T-cell (primary cell): ENCODE results near the gene CYB5R2. TPM values are rescaled to one million over a fixed set of nuclear protein-coding genes. Genes with fewer than 3 reads are reported as not detected.

ENCODE experiments used
- ATAC-seq, 4 experiments: fragments of 200-7000 bp in 3 of 4; fragments of 150-1000 bp in 1 of 4; cut with Tn5 transposase; replicated peaks in 1 of 4; 1 replicate in 3 of 4; 2 replicates in 1 of 4; pipeline ENCODE4 v1.10.0; 2021; ENCODE audit warnings: moderate library complexity in 3 of 4, mild to moderate bottlenecking in 2 of 4, moderate number of reproducible peaks in 1 of 4
- CTCF ChIA-PET, 2 donors: fragments of 300-600 bp; sonication (Branson Sonifier 250); formaldehyde crosslinking; loops; one replicate each; lab custom pipeline; 2022; ENCODE audit warnings: antibody characterized with exemption in 2 of 2; lab: Charles Lee
- POLR2A ChIA-PET, 2 donors: fragments of 300-600 bp; sonication (Branson Sonifier 250); formaldehyde crosslinking; loops; one replicate each; lab custom pipeline; 2022; ENCODE audit warnings: antibody characterized with exemption in 2 of 2; lab: Charles Lee
- DNase-seq, 35 experiments: peaks; one replicate each; pipeline versions ENCODE4 v3.0.0 to v3.0.0-alpha.2; 2013 to 2023
- H3K27ac ChIP-seq: one replicate; pipeline ENCODE4 v1.5.1; 2013; ENCODE audit warnings: low read length
- H3K27me3 ChIP-seq, 2 experiments: replicated peaks in 1 of 2; 1 replicate in 1 of 2; 2 replicates in 1 of 2; pipeline versions ENCODE4 v1.6.1 to v1.7.0; 2013; ENCODE audit warnings: low read length in 1 of 2, mixed read lengths in 1 of 2; ENCODE audit not compliant: control insufficient read depth in 2 of 2, insufficient read depth in 2 of 2; ENCODE audit errors: extremely low read depth in 1 of 2
- H3K36me3 ChIP-seq, 2 donors: 1 replicate in 1 of 2; 2 replicates in 1 of 2; pipeline versions ENCODE4 v1.6.1 to v1.7.0; 2013; ENCODE audit warnings: low read length in 1 of 2; ENCODE audit not compliant: control insufficient read depth in 2 of 2, insufficient read depth in 1 of 2; ENCODE audit errors: extremely low read depth in 1 of 2
- H3K4me1 ChIP-seq, 2 experiments: 1 replicate in 1 of 2; 2 replicates in 1 of 2; pipeline versions ENCODE4 v1.6.1 to v1.7.0; 2013; ENCODE audit warnings: low read length in 2 of 2, mixed read lengths in 1 of 2; ENCODE audit not compliant: insufficient read depth in 2 of 2, control insufficient read depth in 1 of 2; ENCODE audit errors: extremely low read depth in 1 of 2
- H3K4me3 ChIP-seq, 2 donors: 1 replicate in 1 of 2; 2 replicates in 1 of 2; pipeline versions ENCODE4 v1.5.1 to v1.7.0; 2013; ENCODE audit warnings: mild to moderate bottlenecking in 2 of 2, low read length in 1 of 2, moderate library complexity in 1 of 2; ENCODE audit not compliant: control insufficient read depth in 1 of 2; ENCODE audit errors: extremely low read depth in 1 of 2
- H3K9me3 ChIP-seq: 2 replicates; pipeline ENCODE4 v1.7.0; 2013
- H3K27ac Mint-ChIP-seq, 2 donors: one replicate each; pipeline ENCODE4 v1.8.0; 2020 to 2021; ENCODE audit warnings: mild to moderate bottlenecking in 2 of 2, mixed read lengths in 2 of 2
- H3K27me3 Mint-ChIP-seq, 2 donors: one replicate each; pipeline ENCODE4 v1.8.0; 2021 to 2022; ENCODE audit warnings: mixed read lengths in 2 of 2
- H3K36me3 Mint-ChIP-seq: one replicate; pipeline ENCODE4 v1.8.0; 2021; ENCODE audit warnings: mixed read lengths
- H3K4me1 Mint-ChIP-seq, 3 donors: one replicate each; pipeline ENCODE4 v1.8.0; 2020 to 2022; ENCODE audit warnings: mixed read lengths in 3 of 3, mild to moderate bottlenecking in 1 of 3
- H3K4me3 Mint-ChIP-seq, 3 donors: one replicate each; pipeline ENCODE4 v1.8.0; 2020 to 2022; ENCODE audit warnings: mild to moderate bottlenecking in 3 of 3, mixed read lengths in 3 of 3, moderate library complexity in 3 of 3
- H3K9me3 Mint-ChIP-seq, 3 donors: one replicate each; pipeline ENCODE4 v1.8.0; 2020 to 2022; ENCODE audit warnings: mixed read lengths in 3 of 3
- WGBS: methylation state at CpG from one replicate; pipeline ENCODE4 v1.1.5; 2013; ENCODE audit warnings: missing lambda C conversion rate; ENCODE audit not compliant: insufficient coverage; 5-methylcytosine and 5-hydroxymethylcytosine counted together
- total RNA-seq, 35 experiments: library from RNA in 6 of 35; stranded (reverse) in 6 of 35; fragments of 120-200 nt in 1 of 35; gene quantifications; one replicate each; pipeline versions ENCODE4 v1.2.1 to v1.2.4 and lab custom pipeline; 2013 to 2026

Gene CYB5R2
- total RNA-seq, 5 donors from 2014 or later (not counting 1 experiment from before 2014, with no cell fraction given): 0.57 to 0.61 (median 0.59) TPM; not detected in 2

GRCh38 chr11:7645206-7645605 lies 28.1 kb downstream of the CYB5R2 start:
- no peaks in the 10 kb centered on the region for H3K27me3 Mint-ChIP-seq
- no peaks in the 10 kb centered on the region for H3K9me3 Mint-ChIP-seq
- Histone ChIP-seq H3K4me1 (no peaks in the 10 kb centered on the region), H3K9me3 (no peaks in the 10 kb centered on the region), H3K36me3 (peaks cover 6 to 46% of the 10 kb centered on the region in 2 donors), H3K4me3 (no peak overlapping the region), H3K27ac (no peak overlapping the region), H3K27me3 (no peaks in the 10 kb centered on the region)
- WGBS: 50% methylated on average over 1 of the region's 3 CpGs
- no peak for ATAC-seq
- ChIA-PET POLR2A (interaction anchor here in 1 of 2 donors (0.6 kb wide), 1 partner anchor 83 kb away, joined by 4 read pairs; no protein-coding TSS in a partner anchor), CTCF (no interaction called here)
- peaks cover 39% of the 10 kb centered on the region for H3K36me3 Mint-ChIP-seq
- no peak for DNase-seq
- H3K4me3 Mint-ChIP-seq: no peak overlapping the region
- H3K27ac Mint-ChIP-seq: no peak overlapping the region
- no peaks in the 10 kb centered on the region for H3K4me1 Mint-ChIP-seq

GRCh38 chr11:7643314-7643713 lies 30.0 kb downstream of the CYB5R2 start:
- DNase-seq (no peak), ATAC-seq (no peak)
- ChIA-PET POLR2A (no interaction called here), CTCF (interaction anchor here in 1 of 2 donors (0.6 kb wide), 1 partner anchor 61 kb away, joined by 3 read pairs; no protein-coding TSS in a partner anchor)
- H3K27me3 ChIP-seq: no peaks in the 10 kb centered on the region
- H3K4me1 ChIP-seq: no peaks in the 10 kb centered on the region
- H3K36me3 Mint-ChIP-seq: peaks cover 31% of the 10 kb centered on the region
- 93% methylated on average over 2 of the region's 4 CpGs for WGBS
- H3K36me3 ChIP-seq: peaks cover 11 to 49% of the 10 kb centered on the region in 2 donors
- H3K27me3 Mint-ChIP-seq: no peaks in the 10 kb centered on the region
- no peaks in the 10 kb centered on the region for H3K9me3 Mint-ChIP-seq
- H3K4me1 Mint-ChIP-seq: no peaks in the 10 kb centered on the region
- no peak overlapping the region for H3K4me3 Mint-ChIP-seq
- H3K9me3 ChIP-seq: no peaks in the 10 kb centered on the region
- no peak overlapping the region for H3K4me3 ChIP-seq
- no peak overlapping the region for H3K27ac Mint-ChIP-seq
- no peak overlapping the region for H3K27ac ChIP-seq

GRCh38 chr11:7642747-7643146 lies 30.6 kb downstream of the CYB5R2 start:
- Mint-ChIP-seq H3K4me1 (no peaks in the 10 kb centered on the region), H3K36me3 (peaks cover 36% of the 10 kb centered on the region), H3K9me3 (no peaks in the 10 kb centered on the region), H3K27ac (no peak overlapping the region), H3K27me3 (no peaks in the 10 kb centered on the region), H3K4me3 (no peak overlapping the region)
- Histone ChIP-seq H3K9me3 (no peaks in the 10 kb centered on the region), H3K4me1 (no peaks in the 10 kb centered on the region), H3K36me3 (peaks cover 11 to 49% of the 10 kb centered on the region in 2 donors), H3K4me3 (no peak overlapping the region), H3K27me3 (no peaks in the 10 kb centered on the region), H3K27ac (no peak overlapping the region)
- ATAC-seq (no peak), DNase-seq (no peak)
- WGBS: 67% methylated on average over 1 of the region's 4 CpGs
- CTCF ChIA-PET: interaction anchor here in 1 of 2 donors (0.6 kb wide), 1 partner anchor 61 kb away, joined by 3 read pairs; no protein-coding TSS in a partner anchor
- POLR2A ChIA-PET: no interaction called here

DNA sequence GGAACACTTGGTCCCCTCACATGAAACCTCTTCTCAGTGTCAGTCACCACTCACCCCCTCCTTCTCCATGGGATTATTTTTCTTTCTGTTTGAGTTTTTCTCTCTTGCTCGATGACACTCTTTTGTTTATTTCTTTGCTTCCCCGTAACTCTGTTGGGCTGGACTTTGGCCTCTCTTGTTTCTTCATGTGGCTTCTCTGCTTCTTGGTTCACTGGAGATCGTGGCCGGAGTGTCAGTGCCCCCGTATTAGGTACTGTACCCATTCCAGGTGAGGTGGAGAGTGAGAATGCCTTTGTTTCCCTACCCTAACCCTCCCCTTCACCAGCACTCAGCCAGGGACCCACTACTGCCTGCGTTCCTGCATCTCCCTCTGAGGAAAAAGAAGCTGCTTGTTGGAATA lies 32.5 kb downstream of the CYB5R2 start:
- POLR2A ChIA-PET: no interaction called here
- no peak for ATAC-seq
- no peaks in the 10 kb centered on the region for H3K27me3 Mint-ChIP-seq
- no peak overlapping the region for H3K27ac Mint-ChIP-seq
- H3K36me3 Mint-ChIP-seq: peaks cover 43% of the 10 kb centered on the region
- CTCF ChIA-PET: no interaction called here
- no peak overlapping the region for H3K4me3 Mint-ChIP-seq
- H3K4me1 ChIP-seq: no peaks in the 10 kb centered on the region
- no peaks in the 10 kb centered on the region for H3K4me1 Mint-ChIP-seq
- DNase-seq: no peak
- no peaks in the 10 kb centered on the region for H3K9me3 ChIP-seq
- H3K27ac ChIP-seq: no peak overlapping the region
- no peaks in the 10 kb centered on the region for H3K27me3 ChIP-seq
- WGBS: 62% methylated on average over 2 of the region's 6 CpGs
- H3K9me3 Mint-ChIP-seq: no peaks in the 10 kb centered on the region
- no peak overlapping the region for H3K4me3 ChIP-seq
- peaks cover 16 to 56% of the 10 kb centered on the region in 2 donors for H3K36me3 ChIP-seq

DNA sequence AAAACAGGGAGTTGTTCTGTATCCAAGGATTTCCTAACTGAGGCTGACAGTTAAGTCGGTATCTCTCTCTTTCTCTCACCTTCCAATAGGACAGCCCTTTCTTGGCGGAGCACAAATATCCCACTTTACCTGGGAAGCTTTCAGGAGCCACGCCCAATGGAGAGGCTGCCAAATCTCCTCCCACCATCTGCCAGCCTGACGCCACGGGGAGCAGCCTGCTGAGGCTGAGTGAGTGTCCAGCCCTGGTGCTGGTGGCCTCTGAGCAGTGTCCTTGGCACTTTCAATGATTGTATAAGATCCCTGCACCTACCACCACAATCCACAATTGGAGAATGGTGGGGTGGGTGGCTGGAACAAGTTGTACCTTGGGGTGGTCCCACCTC lies 33.7 kb downstream of the CYB5R2 start:
- no peak overlapping the region for H3K27ac ChIP-seq
- no CpG with 5 or more reads among the region's 5 CpGs for WGBS
- ATAC-seq: no peak
- ChIA-PET POLR2A (no interaction called here), CTCF (no interaction called here)
- peaks cover 45% of the 10 kb centered on the region for H3K36me3 Mint-ChIP-seq
- no peaks in the 10 kb centered on the region for H3K4me1 Mint-ChIP-seq
- H3K4me3 ChIP-seq: no peak overlapping the region
- H3K4me1 ChIP-seq: no peaks in the 10 kb centered on the region
- no peaks in the 10 kb centered on the region for H3K9me3 ChIP-seq
- H3K9me3 Mint-ChIP-seq: no peaks in the 10 kb centered on the region
- no peak overlapping the region for H3K27ac Mint-ChIP-seq
- no peak overlapping the region for H3K4me3 Mint-ChIP-seq
- peaks cover 16 to 67% of the 10 kb centered on the region in 2 donors for H3K36me3 ChIP-seq
- no peaks in the 10 kb centered on the region for H3K27me3 Mint-ChIP-seq
- no peak for DNase-seq
- H3K27me3 ChIP-seq: peaks cover 0 to 3% of the 10 kb centered on the region in 2 experiments

DNA sequence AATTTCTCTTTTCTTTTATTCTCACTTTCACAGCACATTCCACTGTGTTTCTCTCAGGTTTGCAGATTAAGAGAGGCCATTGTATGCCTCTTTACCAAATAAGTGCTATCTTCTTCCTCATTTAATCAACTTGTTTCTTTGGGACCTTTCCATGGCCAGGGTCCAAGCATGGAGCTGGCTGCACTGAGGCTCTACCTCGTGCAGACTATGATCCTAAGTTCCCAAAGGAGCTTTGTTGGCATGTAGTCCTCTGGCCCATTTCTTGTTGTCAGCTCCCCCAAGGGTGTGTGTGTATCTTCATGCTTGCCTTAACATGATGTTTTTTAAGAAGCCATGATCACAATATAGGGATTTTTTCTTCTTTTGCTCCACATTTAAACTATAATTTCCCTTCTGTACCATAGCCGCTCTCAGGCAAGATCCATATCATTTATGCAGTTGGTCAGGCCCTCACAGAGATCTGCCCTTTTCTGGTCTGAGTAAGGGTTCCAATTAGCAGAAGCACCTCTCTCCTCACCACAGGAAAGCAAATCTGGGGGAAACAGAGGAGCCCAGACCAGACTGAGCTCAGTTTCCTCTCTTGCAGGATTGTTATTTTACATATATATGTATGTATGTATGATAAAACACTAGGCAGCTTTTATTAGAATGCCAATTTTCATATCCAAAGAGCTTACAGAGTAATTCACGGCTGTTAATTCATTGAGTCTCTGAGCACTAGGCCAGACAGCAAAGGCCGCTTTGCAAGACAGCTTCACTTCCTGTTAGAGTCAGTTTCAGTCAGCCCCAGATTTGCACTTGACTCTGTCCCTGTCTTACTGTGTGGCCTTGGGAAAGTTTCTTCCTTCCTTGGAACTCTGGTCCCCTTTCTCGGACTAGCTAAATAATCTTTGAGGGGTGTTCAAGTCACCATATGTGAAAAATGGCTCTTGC lies 34.3 kb downstream of the CYB5R2 start:
- no peak overlapping the region for H3K27ac Mint-ChIP-seq
- H3K27me3 Mint-ChIP-seq: no peaks in the 10 kb centered on the region
- H3K4me3 Mint-ChIP-seq: no peak overlapping the region
- peaks cover 16 to 71% of the 10 kb centered on the region in 2 donors for H3K36me3 ChIP-seq
- H3K27me3 ChIP-seq: peaks cover 0 to 3% of the 10 kb centered on the region in 2 experiments
- ChIA-PET CTCF (no interaction called here), POLR2A (no interaction called here)
- peaks cover 45% of the 10 kb centered on the region for H3K36me3 Mint-ChIP-seq
- no peaks in the 10 kb centered on the region for H3K4me1 Mint-ChIP-seq
- no peaks in the 10 kb centered on the region for H3K9me3 ChIP-seq
- H3K4me1 ChIP-seq: no peaks in the 10 kb centered on the region
- H3K27ac ChIP-seq: no peak overlapping the region
- ATAC-seq: no peak
- 59% methylated on average over 3 of the region's 5 CpGs for WGBS
- no peak for DNase-seq
- no peak overlapping the region for H3K4me3 ChIP-seq
- H3K9me3 Mint-ChIP-seq: no peaks in the 10 kb centered on the region
